Renal cortical epithelial cell (primary cell): ENCODE results near the gene ZCCHC14. TPM values are rescaled to one million over a fixed set of nuclear protein-coding genes. Genes with fewer than 3 reads are reported as not detected.
"Not testable (repeated sequence)": the region's sequence is repeated elsewhere in the genome, so short reads cannot be mapped to it uniquely, and the experiment has no call there.

Experiments
- DNase-seq: peaks from one replicate; pipeline ENCODE4 v3.0.0-alpha.2; 2011; ENCODE audit warnings: low read depth
- total RNA-seq: library from RNA; depleted of rRNA; stranded (reverse); fragments of >200 nt; gene quantifications from 2 replicates; pipeline ENCODE4 v1.2.3, GENCODE V29; 2014

The ZCCHC14 gene
- total RNA-seq, 1 donor from 2014 or later = 24.8 TPM

- not testable (repeated sequence) for DNase-seq
Observed at GRCh38 chr16:87497023-87497766, 4.4 kb upstream of the ZCCHC14 start.

- no peak for DNase-seq
Observed at GRCh38 chr16:87496447-87496801, 3.6 kb upstream of the ZCCHC14 start.

DNA sequence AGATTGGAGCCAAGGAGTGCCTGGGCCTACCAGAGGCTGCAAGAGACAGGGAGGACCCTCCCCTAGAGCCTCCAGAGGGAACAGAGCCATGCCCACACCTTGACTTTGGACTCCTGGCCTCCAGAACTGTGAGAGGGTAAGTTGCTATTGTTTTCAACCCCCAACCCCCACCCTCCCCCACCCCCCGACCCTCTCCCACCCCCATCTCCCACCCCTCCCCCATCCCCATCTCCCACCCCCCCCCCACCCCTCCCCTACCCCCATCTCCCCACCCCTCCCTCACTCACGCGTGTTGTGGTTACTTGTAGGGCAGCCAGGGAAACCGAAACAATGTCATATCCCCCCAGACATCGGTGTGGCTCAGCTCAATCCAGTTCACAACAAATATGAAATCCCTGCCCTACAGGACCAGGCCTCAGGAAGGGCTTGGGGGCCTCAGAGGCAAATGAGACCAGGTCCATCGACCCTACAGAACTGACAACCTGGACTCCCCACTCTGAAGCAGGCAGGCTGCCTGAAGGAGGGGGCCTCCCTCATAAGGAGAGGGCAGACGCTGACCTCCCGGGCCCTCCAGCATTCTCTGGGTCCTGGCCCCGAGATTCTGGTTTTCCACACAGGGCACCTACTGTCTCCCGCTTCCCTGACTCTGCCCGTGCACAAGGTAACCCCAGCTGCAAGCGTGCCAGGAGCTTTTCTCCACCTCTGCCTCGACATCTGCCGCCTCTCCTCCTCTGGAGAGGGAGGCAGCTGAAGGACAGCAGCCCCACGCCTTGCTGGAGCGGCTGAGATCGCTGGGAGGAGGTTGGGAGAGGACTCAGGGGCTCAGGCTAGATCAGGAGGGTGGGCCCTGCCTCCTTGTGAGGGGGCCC lies 3.0 kb upstream of the ZCCHC14 start:
- no peak for DNase-seq

DNA sequence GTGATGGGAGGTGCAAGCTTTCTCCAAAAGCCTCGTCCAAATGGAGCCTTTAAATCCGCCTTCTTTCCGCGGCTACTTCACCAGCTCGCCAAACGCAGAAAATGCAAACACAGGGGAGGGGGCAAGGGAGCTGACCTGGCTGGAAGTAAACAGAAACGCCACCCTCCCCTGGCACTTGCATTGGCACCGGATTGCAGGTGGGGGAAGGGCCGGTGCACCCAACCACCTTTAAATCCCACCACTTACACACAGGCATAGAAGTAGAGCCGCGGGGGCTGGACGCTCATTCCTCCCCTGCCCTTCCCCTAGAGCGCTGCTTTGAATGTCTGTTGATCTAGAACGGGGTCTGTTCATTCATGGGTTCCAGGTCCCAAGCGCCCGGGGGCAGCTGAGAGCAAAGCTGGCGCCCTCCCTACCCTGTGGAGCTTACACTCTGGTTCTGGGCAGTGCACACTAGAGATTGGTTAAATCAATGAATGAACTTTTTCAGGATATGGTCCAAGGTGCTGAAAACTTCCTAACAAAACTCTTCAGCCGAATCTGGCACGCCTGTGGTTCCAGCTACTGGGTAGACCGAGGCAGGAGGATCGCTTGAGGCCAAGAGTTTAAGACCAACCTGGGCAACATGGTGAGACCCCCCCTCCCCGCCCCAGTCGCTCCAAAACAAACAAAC lies 920 bp upstream of the ZCCHC14 start:
- DNase-seq = peak; percentile 53

GRCh38 chr16:87492291-87492630 lies 563 bp downstream of the ZCCHC14 start:
- no peak for DNase-seq

- DNase-seq = no peak
Observed at GRCh38 chr16:87491522-87492290, 1.1 kb downstream of the ZCCHC14 start.

DNA sequence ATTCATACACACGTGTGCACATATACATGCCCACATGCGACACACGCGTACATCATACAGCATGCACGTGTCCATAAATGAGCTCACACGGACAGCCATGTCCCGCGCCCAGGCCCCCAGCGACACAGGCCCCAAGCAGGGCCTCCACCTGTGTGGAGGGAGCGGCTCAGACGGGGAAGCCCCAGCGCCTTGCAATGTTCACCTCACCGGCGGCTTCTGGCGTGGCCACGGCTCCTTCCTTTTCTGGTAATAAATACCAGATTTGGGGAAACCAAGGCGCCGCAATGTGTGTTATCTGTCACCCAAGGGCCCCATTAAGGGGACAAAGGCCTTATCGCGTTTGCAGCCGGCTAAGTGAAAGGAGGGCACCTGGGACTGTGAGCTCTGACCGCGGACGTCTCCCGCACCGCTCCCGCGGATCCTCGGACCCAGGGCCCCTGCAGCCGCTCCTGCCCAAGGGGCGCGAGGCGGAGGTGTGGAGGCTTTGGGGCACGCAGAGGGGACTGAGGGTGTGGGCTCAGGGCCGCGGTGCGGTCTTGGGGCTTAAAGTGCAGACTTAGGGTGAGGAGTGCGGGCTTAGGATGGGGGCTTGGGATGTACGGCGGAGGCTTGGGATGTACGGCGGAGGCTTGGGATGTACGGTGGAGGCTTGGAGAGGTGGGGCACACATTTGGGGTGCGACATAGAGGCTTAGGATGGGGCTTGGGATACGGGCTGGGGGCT lies 1.9 kb downstream of the ZCCHC14 start:
- not testable (repeated sequence) for DNase-seq

- no peak for DNase-seq
Observed at GRCh38 chr16:87490096-87490798, 2.6 kb downstream of the ZCCHC14 start.

DNA sequence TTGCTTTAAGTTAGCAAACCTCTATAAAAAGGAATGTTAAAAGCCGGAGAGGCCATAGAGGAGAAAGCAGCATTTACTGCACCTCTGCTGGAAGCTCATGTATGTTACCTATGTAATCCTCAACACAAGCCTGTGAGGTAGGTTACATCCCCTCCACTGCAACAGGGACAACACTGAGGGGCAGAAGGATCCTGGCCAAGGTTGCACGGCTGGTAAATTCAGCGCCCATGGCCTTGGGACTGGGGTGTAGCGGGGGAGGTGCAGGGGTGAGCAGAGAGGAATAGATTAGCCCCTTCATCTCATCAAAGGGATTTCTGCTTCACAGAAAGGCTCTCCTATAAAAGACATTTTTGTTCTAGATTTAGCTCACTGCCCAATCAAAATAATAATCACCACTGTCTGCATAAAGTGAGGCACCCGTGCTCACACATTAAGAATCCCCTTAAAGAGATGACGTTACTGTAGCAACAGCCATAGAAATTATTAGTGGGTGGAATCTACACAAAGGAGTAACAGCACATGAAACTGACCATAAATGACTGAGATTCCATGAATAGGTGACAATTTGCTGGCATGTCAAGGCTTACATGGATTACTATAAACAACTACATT lies 3.3 kb downstream of the ZCCHC14 start:
- no peak for DNase-seq

- not testable (repeated sequence) for DNase-seq
Observed at GRCh38 chr16:87488960-87489359, 3.9 kb downstream of the ZCCHC14 start.

- DNase-seq = peak; percentile 69
Observed at GRCh38 chr16:87487361-87487924, 5.4 kb downstream of the ZCCHC14 start.

GRCh38 chr16:87486713-87487247 lies 6.0 kb downstream of the ZCCHC14 start:
- DNase-seq = no peak

- no peak for DNase-seq
Observed at GRCh38 chr16:87486282-87486681, 6.5 kb downstream of the ZCCHC14 start.

GRCh38 chr16:87485792-87486191 lies 7.0 kb downstream of the ZCCHC14 start:
- not testable (repeated sequence) for DNase-seq

GRCh38 chr16:87484487-87485331 lies 8.1 kb downstream of the ZCCHC14 start:
- DNase-seq = peak; percentile 57

GRCh38 chr16:87483481-87483880 lies 9.3 kb downstream of the ZCCHC14 start:
- no peak for DNase-seq

GRCh38 chr16:87482670-87483069 lies 10.2 kb downstream of the ZCCHC14 start:
- not testable (repeated sequence) for DNase-seq

DNA sequence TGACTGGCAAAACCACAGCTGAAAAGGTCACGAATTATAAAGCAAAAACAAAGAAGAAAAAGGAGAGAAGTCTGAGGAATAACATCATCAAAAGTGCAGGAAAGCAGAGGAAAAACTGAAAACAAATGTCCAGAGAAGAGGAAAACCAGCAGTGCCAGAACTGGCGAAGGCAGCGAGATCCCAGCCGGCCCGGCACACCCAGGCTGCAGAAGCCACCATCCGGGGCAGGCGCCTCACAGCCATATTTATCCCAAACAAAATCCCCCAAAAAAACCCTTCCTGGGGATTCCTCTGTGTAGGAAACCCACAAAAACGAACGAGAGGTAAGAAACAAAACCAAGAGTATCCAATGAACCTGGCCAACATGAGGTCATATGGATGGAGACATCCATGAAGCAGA lies 10.6 kb downstream of the ZCCHC14 start:
- no peak for DNase-seq
